ENCODE results near the gene ARHGDIA. TPM values are rescaled to one million over a fixed set of nuclear protein-coding genes. Genes with fewer than 3 reads are reported as not detected.
A peak's percentile ranks its signal among the peaks of the same experiment; 100 is the strongest.

The ARHGDIA gene
- total RNA-seq, 4 donors from 2014 or later = 120 to 219 (median 169) TPM

- Histone ChIP-seq H3K4me3 (peak overlapping the region in 1 of 2 donors; percentile 88), H3K36me3 (peaks cover 0 to 58% of the 10 kb centered on the region in 2 donors), H3K27ac (peak overlapping the region in 1 of 4 donors; percentile 98), H3K27me3 (no peaks in the 10 kb centered on the region), H3K4me1 (peaks cover 0 to 76% (median 25%) of the 10 kb centered on the region in 3 donors), H3K9me3 (no peaks in the 10 kb centered on the region)
- TF ChIP-seq EP300 (IDR thresholded peaks at IDR 0.05) (no peak), POLR2A (IDR thresholded peaks at IDR 0.05) (no peak), CTCF (IDR thresholded peaks at IDR 0.05) (no peak)
- no peak for ATAC-seq
- 67 to 80% methylated on average over 1 to 5 of the region's 30 CpGs for WGBS, 2 donors (ENCODE audit: low coverage in 1 of 2)
Measured at GRCh38 chr17:81858170-81858966, 12.8 kb downstream of the ARHGDIA start.

- 73 to 85% methylated on average over 8 to 11 of the region's 29 CpGs for WGBS, 2 donors (ENCODE audit: low coverage in 1 of 2)
- no peak for ATAC-seq
- Histone ChIP-seq H3K27me3 (no peaks in the 10 kb centered on the region), H3K27ac (no peak overlapping the region), H3K4me1 (peaks cover 0 to 54% (median 13%) of the 10 kb centered on the region in 3 donors), H3K4me3 (no peak overlapping the region), H3K36me3 (peaks cover 0 to 90% of the 10 kb centered on the region in 2 donors), H3K9me3 (no peaks in the 10 kb centered on the region)
- TF ChIP-seq POLR2A (IDR thresholded peaks at IDR 0.05) = no peak
- TF ChIP-seq EP300 (IDR thresholded peaks at IDR 0.05) = no peak
- no peak for TF ChIP-seq POLR2AphosphoS5 (IDR thresholded peaks at IDR 0.05)
- no peak for TF ChIP-seq CTCF (IDR thresholded peaks at IDR 0.05)
Measured at GRCh38 chr17:81854974-81855774, 16.0 kb downstream of the ARHGDIA start.

- Histone ChIP-seq H3K27ac (no peak overlapping the region), H3K27me3 (no peaks in the 10 kb centered on the region), H3K36me3 (peaks cover 0 to 99% of the 10 kb centered on the region in 2 donors), H3K4me3 (no peak overlapping the region), H3K9me3 (no peaks in the 10 kb centered on the region), H3K4me1 (peaks cover 0 to 27% (median 0%) of the 10 kb centered on the region in 3 donors)
- ATAC-seq = no peak
- TF ChIP-seq POLR2AphosphoS5 (IDR thresholded peaks at IDR 0.05) = no peak
- TF ChIP-seq EP300 (IDR thresholded peaks at IDR 0.05) = no peak
- TF ChIP-seq CTCF (IDR thresholded peaks at IDR 0.05) = no peak
- no peak for TF ChIP-seq POLR2A (IDR thresholded peaks at IDR 0.05)
- WGBS, 2 donors (ENCODE audit: low coverage in 1 of 2) = no CpG with 5 or more reads among the region's 12 CpGs
Measured at GRCh38 chr17:81852237-81852636, 18.9 kb downstream of the ARHGDIA start.

GRCh38 chr17:81851423-81851822 lies 19.7 kb downstream of the ARHGDIA start:
- peaks cover 0 to 20% (median 0%) of the 10 kb centered on the region in 3 donors for H3K4me1 ChIP-seq
- H3K4me3 ChIP-seq = no peak overlapping the region
- no peaks in the 10 kb centered on the region for H3K27me3 ChIP-seq
- no peak for ATAC-seq
- TF ChIP-seq CTCF (IDR thresholded peaks at IDR 0.05) (no peak), POLR2A (IDR thresholded peaks at IDR 0.05) (no peak), EP300 (IDR thresholded peaks at IDR 0.05) (no peak), POLR2AphosphoS5 (IDR thresholded peaks at IDR 0.05) (no peak)
- WGBS, 2 donors (ENCODE audit: low coverage in 1 of 2) = 80 to 92% methylated on average over 1 to 10 of the region's 16 CpGs
- no peaks in the 10 kb centered on the region for H3K9me3 ChIP-seq
- peaks cover 0 to 99% of the 10 kb centered on the region in 2 donors for H3K36me3 ChIP-seq
- no peak overlapping the region for H3K27ac ChIP-seq
